Liver (tissue), 3 donors: ENCODE results near the gene S100A12.

Experiments used
- CTCF ChIP-seq: fragments of 150-350 bp; IDR thresholded peaks from 2 replicates; pipeline ENCODE4 v1.5.1; 2017; ENCODE audit warnings: improper control_type of control experiment, low read depth, low read length; ENCODE audit not compliant: missing input control
- EGR1 ChIP-seq, 2 donors: IDR thresholded peaks; 2 replicates each; pipeline ENCODE4 v1.6.1; 2016 to 2018; ENCODE audit warnings: antibody characterized with exemption in 2 of 2, low read depth in 2 of 2
- FOXA1 ChIP-seq: IDR thresholded peaks from 2 replicates; pipeline ENCODE4 v1.6.1; 2016; ENCODE audit warnings: antibody characterized with exemption
- GABPA ChIP-seq, 2 donors: IDR thresholded peaks in 1 of 2; conservative IDR thresholded peaks in 1 of 2; 2 replicates each; pipeline ENCODE4 v1.6.1; 2016; ENCODE audit warnings: antibody characterized with exemption in 2 of 2, mild to moderate bottlenecking in 1 of 2, moderate library complexity in 1 of 2
- HNF4G ChIP-seq: IDR thresholded peaks from 2 replicates; pipeline ENCODE4 v1.6.1; 2016; ENCODE audit warnings: antibody characterized with exemption
- JUND ChIP-seq, 2 donors: IDR thresholded peaks; 2 replicates each; pipeline ENCODE4 v1.6.1; 2016; ENCODE audit warnings: antibody characterized with exemption in 2 of 2
- MAX ChIP-seq: IDR thresholded peaks from 2 replicates; pipeline ENCODE4 v1.6.1; 2016; ENCODE audit warnings: antibody characterized with exemption
- NR2F2 ChIP-seq: IDR thresholded peaks from 2 replicates; pipeline ENCODE4 v1.6.1; 2016; ENCODE audit warnings: antibody characterized with exemption
- RAD21 ChIP-seq, 2 donors: IDR thresholded peaks; 2 replicates each; pipeline ENCODE4 v1.6.1; 2016; ENCODE audit warnings: antibody characterized with exemption in 2 of 2, mild to moderate bottlenecking in 2 of 2
- TAF1 ChIP-seq: conservative IDR thresholded peaks from 2 replicates; pipeline ENCODE4 v1.6.1; 2016; ENCODE audit warnings: antibody characterized with exemption, mild to moderate bottlenecking
- YY1 ChIP-seq: IDR thresholded peaks from 2 replicates; pipeline ENCODE4 v1.6.1; 2016; ENCODE audit warnings: antibody characterized with exemption, mild to moderate bottlenecking
- TF ChIP-seq, protein P1 (sequence below): IDR thresholded peaks from 2 replicates; pipeline ENCODE4 v1.6.1; 2016; ENCODE audit warnings: antibody characterized with exemption
- donor health status: healthy.
- donor health status: healthy.

DNA sequence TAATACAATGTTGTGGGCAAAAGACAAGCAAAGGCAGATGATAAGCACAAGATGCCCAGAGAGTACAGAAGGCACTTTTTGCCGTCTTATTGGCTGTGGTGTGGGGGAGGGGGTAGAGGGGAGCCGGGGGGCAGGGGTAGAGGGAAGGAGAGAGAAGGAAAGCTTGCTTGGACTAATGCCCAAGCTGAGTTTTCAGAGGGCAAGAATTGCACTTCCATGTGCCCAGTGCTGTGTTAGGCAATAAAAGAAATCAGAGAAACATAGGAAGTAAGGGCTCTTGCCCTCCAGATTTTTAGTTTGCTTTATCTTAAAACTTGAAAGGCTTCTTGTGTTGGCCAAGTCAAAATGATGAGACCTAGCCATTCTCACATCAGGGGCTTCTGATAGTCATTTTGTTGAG, 8.3 kb downstream of the S100A12 start:
- TF ChIP-seq RAD21 (IDR thresholded peaks at IDR 0.05) (no peak), CTCF (no peak), TAF1 (no peak), HNF4G (no peak), JUND (IDR thresholded peaks at IDR 0.05) (no peak), GABPA (IDR thresholded peaks at IDR 0.05 in 1 of 2, conservative IDR thresholded peaks at IDR 0.05 in 1 of 2) (no peak), YY1 (no peak), FOXA1 (no peak), NR2F2 (no peak), MAX (no peak), EGR1 (IDR thresholded peaks at IDR 0.05; ENCODE audit: low read depth in 2 of 2) (no peak)
- TF ChIP-seq, protein P1, sequence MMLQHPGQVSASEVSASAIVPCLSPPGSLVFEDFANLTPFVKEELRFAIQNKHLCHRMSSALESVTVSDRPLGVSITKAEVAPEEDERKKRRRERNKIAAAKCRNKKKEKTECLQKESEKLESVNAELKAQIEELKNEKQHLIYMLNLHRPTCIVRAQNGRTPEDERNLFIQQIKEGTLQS: no peak
